Epithelial cell of proximal tubule (primary cell): ENCODE data around the gene NINJ1. TPM values are rescaled to one million over a fixed set of nuclear protein-coding genes. Genes with fewer than 3 reads are reported as not detected.
"Not testable (repeated sequence)": the region's sequence is repeated elsewhere in the genome, so short reads cannot be mapped to it uniquely, and the experiment has no call there.

ENCODE experiments used
- DNase-seq: peaks from one replicate; pipeline ENCODE4 v3.0.0-alpha.2; 2011; ENCODE audit warnings: low read depth
- H3K4me3 ChIP-seq: 2 replicates; pipeline ENCODE4 v1.5.1; 2011; ENCODE audit warnings: low read depth, mild to moderate bottlenecking, low read length
- CTCF ChIP-seq: conservative IDR thresholded peaks from 2 replicates; pipeline ENCODE4 v1.5.1; 2012; ENCODE audit warnings: low read depth, mild to moderate bottlenecking, low read length
- total RNA-seq: library from RNA; depleted of rRNA; stranded (reverse); fragments of >200 nt; gene quantifications from 2 replicates; pipeline ENCODE4 v1.2.3, GENCODE V29; 2015

The NINJ1 gene
- total RNA-seq, 1 donor from 2014 or later, result 59.0 TPM

GRCh38 chr9:93117924-93118862 is 15.9 kb downstream of the NINJ1 start:
- TF ChIP-seq CTCF, result no peak
- no peak overlapping the region for H3K4me3 ChIP-seq
- no peak for DNase-seq

- not testable (repeated sequence) for H3K4me3 ChIP-seq, DNase-seq
Measured at GRCh38 chr9:93117521-93117920, 16.5 kb downstream of the NINJ1 start.

- H3K4me3 ChIP-seq, result no peak overlapping the region
- no peak for DNase-seq
- TF ChIP-seq CTCF, result no peak
Measured at GRCh38 chr9:93116072-93116961, 17.7 kb downstream of the NINJ1 start.

- H3K4me3 ChIP-seq, result no peak overlapping the region
- no peak for DNase-seq
- TF ChIP-seq CTCF, result no peak
Measured at GRCh38 chr9:93115486-93116071, 18.5 kb downstream of the NINJ1 start.

GRCh38 chr9:93114984-93115335 is 19.1 kb downstream of the NINJ1 start:
- H3K4me3 ChIP-seq, result no peak overlapping the region
- DNase-seq, result no peak
- TF ChIP-seq CTCF, result no peak

- no peak overlapping the region for H3K4me3 ChIP-seq
- DNase-seq, result no peak
- no peak for TF ChIP-seq CTCF
Measured at GRCh38 chr9:93114169-93114983, 19.7 kb downstream of the NINJ1 start.
